Activated CD4-positive, alpha-beta T cell treated with anti-CD3 and anti-CD28 coated beads, Interleukin-2, amount 10 ng/mL, durations not matched to agents 24 days and 14 days (primary cell): ENCODE results near the gene TBPL2. TPM values are rescaled to one million over a fixed set of nuclear protein-coding genes. Genes with fewer than 3 reads are reported as not detected.

ENCODE experiments used
- total RNA-seq: library from RNA; stranded (reverse); gene quantifications from 2 replicates; pipeline ENCODE4 v1.2.3, GENCODE V29; 2022

TBPL2 gene
- total RNA-seq, 1 donor from 2014 or later = not detected

Other genes starting within 250 kb of the TBPL2 start
- 28.7 and 32.4 TPM in 2 replicates for gene DLGAP5, start 249.0 kb downstream of the TBPL2 start, total RNA-seq
- gene FBXO34, start 169.2 kb downstream of the TBPL2 start, total RNA-seq = 25.3 and 26.2 TPM in 2 replicates
- gene ATG14, start 28.8 kb downstream of the TBPL2 start, total RNA-seq = 4.9 and 5.8 TPM in 2 replicates
- 130 and 135 TPM in 2 replicates for gene KTN1, start 139.6 kb upstream of the TBPL2 start, total RNA-seq